Kidney capillary endothelial cell (primary cell): ENCODE results near the gene OSBPL8.
A peak's percentile ranks its signal among the peaks of the same experiment; 100 is the strongest.

ENCODE experiments used
- DNase-seq: peaks from one replicate; pipeline ENCODE4 v3.0.0-alpha.2; 2018; ENCODE audit warnings: low spot score

Gene OSBPL8, protein sequence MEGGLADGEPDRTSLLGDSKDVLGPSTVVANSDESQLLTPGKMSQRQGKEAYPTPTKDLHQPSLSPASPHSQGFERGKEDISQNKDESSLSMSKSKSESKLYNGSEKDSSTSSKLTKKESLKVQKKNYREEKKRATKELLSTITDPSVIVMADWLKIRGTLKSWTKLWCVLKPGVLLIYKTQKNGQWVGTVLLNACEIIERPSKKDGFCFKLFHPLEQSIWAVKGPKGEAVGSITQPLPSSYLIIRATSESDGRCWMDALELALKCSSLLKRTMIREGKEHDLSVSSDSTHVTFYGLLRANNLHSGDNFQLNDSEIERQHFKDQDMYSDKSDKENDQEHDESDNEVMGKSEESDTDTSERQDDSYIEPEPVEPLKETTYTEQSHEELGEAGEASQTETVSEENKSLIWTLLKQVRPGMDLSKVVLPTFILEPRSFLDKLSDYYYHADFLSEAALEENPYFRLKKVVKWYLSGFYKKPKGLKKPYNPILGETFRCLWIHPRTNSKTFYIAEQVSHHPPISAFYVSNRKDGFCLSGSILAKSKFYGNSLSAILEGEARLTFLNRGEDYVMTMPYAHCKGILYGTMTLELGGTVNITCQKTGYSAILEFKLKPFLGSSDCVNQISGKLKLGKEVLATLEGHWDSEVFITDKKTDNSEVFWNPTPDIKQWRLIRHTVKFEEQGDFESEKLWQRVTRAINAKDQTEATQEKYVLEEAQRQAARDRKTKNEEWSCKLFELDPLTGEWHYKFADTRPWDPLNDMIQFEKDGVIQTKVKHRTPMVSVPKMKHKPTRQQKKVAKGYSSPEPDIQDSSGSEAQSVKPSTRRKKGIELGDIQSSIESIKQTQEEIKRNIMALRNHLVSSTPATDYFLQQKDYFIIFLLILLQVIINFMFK

DNA sequence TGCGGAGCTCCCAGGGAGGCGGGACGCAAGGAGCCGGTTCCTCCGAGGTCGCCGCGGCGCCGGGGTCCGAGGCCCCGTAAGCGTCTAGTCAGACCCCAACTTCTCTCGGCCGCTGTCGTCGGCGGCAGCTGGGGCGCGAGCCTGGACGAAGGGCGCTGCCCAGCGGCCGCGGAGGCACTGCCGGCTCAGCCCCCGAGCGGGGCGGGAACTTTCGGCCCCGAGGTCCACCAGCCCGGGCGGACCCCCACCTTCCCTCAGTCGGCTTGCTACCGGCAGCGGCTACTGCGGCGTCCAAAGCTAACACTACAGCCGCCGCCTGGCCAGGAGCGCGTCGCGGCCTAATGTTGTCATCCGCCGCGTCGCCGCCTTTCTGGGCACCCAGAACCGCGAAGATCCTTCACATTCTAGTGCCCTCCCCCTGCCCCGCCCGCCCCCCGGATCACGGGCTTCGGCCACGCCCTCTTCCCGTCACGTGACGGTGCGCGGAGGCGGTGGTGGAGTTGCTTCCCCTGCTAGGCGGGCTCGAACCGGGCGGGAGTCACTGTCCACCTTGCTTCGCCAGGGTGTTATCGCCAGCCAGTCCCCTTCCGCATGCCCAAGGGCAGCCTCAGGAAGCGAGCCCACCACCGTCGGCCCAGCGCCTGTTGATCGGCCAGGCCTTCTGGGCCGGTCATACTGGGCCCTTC, at the start of gene OSBPL8:
TSS of gene OSBPL8 (minus strand) at position 372 of the 686 bp plus-strand sequence. CDS start 72,220 bp downstream, outside the sequence.
- peak; percentile 88 for DNase-seq

DNA sequence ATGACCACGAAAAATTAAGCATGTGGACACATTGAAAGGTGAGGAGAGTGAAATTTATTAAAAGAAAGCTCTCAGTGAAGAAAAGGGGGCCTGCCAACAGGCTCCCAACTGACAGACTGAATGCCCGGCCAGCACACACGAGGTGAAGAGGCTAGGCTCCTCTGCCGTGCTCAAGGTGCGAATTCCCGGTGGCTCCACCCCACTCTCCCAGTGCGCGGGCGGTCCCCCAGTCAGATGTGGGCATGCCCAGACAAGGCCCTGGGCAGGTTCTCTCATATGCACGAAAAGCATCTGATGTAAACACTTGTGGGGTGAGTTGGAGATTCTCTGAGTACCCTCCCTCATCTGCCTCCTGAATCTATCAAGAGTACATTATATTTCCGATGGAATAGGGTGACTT, 48.5 kb upstream of the OSBPL8 start:
- no peak for DNase-seq

DNA sequence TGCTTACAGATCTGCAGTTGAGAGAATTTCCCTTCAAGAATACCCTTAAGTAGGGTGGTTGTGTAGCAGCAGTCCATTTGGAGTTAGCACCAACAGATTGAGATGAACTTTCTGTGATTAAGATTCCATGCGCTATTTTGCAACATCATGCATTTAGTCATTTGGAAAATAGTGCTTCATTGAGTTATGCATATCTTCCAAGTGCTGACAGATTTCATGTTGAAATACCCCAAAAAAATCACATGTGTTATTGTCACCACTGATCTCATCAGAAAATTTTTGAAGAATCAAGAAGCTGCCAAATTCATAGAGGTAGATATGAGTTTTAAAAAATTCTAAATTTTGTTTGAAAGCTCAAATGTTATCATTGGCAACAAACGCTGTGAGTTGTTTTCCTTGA, 35.5 kb upstream of the OSBPL8 start:
- DNase-seq: no peak

DNA sequence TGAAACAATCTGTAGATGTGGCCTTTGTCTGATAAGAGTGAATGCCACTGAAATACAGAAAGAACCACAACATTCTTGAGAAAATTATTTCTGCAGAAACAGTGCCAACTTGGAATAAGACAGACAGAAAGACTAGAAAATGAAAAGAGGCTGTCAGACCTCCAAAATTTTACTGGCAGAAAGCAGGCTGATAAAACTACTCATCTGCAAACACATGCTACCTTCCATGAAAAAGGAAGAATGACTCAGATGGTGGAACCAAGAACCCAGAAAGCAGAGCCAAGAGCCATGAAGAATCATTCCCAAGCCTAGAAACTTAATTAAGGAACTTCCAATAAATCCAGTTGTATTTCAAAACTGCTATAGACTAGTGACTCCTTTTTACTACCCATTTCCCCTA, 31.9 kb upstream of the OSBPL8 start:
- no peak for DNase-seq

DNA sequence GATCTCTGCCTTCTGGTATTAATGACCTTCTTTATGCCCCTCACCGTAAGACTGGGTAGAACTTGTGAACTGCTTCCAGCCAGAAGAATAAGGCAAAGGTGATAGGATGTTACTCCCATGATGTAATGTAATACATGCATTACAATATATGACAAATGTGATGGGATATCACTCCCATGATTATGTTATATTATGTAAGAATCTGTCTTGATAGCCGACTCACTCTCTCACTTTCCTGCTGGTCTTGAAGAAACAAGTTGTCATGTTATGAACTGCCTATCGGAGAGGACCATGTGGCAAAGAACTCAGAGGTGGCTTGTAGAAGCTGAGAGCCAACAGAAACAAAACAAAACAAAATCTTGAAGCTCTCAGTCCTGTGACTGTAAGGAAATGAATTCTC, 30.6 kb upstream of the OSBPL8 start:
- DNase-seq: no peak

DNA sequence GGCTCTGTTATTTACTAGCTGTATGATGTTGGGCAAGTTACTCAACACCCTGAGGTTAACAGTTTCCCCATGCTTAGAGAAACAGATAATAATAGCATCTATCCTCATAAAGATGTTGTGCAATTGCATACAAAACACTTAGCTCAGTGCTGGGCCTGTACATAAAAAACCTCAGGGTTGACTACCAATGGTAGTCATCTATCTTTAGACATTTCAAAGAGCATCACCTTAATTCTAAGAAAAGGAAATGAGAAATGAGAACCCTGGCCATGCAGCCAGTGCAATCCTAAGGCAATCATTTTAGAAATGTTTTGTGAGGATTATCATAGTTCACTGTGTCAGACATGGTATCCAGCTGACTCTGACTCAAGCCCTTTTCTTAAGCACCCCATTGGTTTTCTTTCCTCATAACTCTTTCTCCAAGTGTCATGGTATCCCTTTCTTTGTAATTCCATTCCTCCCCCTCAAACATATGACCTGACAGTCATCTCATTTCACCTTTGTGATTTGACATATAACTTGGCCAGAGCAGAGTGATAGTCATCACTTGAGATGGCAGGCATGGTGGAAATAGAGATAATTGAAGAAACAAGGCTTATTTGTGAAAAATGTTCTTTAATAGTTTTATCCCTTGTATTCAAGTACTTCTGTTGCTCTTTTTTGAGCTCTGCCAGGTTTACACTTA, 29.5 kb upstream of the OSBPL8 start:
- DNase-seq: no peak

DNA sequence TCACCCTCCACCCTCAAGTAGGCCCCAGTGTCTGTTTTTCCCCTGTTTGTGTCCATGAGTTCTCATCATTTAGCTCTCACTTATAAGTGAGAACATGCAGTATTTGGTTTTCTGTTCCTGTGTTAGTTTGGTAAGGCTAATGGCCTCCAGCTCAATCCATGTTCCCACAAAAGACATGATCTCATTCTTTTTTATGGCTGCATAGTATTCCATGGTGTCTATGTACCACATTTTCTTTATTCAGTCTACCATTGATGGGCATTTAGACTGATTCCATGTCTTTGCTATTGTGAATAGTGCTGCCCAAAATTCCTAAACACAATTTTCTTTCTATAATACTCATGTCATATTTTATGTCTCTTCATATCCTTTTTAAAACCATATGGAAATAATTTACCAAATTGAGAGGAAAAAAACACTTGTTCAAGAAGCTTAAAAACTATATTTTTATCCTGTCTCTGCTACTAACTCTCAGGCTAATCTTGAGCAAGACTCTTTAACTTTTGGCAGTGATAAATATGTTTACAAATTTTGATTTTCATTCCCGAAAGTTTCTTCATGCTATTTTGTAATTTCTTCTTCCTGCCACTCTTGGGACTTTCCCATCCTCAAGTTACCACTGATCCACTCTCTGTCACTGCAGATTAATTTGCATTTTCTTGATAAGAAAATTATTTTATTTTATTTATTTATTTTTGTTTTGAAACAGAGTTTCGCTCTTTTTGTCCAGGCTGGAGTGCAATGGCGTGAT, 28.0 kb upstream of the OSBPL8 start:
- no peak for DNase-seq

DNA sequence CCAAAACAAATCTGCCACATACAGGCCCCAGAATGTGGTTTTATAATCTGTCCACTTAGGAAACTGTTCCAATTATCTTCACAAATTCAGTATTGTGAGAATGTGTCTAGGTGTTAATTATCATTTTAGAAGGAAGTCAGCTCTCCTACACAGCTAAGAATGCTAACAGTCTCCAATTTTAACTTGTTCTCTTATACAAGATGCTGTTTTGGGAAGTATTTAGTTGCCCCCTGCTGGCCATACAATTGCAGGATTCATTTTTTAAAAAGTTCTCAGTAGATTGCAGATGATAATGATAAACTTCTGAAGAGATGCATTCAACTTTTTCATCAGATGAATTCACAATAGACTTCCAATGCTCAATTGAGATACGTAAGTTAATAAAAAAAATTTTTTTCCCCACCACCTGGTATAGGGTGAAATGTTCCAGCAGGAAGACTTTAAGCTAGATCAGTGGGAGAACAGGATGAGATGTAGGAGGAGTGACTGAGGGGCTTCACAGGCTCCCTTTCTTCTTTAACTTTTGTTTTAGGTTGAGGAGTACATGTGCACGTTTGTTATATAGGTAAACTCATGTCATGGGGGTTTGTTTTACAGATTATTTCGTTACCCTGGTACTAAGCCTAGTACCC, 27.3 kb upstream of the OSBPL8 start:
- DNase-seq: peak; percentile 36

DNA sequence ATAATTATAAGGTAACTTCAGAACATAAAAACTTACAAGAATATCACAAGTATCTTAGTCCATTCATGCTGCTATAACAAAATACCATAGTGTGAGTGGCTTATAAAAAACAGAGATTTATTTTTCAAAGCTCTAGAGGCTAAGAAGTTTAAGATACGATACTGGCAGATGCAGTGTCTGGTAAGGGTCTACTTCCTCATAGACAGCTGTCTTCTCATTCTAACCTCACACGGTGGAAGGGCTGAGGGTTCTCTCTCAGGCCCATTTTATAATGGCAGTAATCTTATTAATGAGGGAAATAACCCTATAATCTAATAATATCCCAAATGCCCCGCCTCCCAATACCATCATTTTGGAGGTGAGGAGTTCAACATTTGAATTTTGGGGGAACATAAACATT, 23.7 kb upstream of the OSBPL8 start:
- DNase-seq: no peak

DNA sequence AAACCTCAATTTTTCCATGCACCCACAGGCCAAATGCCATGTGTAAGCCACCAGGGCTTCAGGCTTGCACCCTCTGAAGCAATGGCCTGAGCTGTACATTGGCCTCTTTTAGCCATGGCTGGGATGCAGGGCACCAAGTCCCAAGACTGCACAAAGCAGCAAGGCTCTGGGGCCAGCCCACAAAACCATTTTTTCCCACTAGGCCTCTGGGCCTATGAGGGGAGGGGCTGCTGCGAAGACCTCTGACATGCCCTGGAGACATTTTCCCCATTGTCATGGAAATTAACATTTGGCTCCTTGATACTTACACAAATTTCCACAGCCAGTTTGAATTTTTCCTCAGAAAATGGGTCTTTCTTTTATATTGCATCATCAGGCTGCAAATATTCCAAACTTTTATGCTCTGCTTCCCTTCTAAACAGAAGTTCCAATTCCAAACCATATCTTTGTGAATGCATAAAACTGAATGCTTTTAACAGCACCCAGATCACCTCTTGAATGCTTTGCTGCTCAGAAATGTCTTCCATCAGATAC, 14.3 kb upstream of the OSBPL8 start:
- DNase-seq: no peak

DNA sequence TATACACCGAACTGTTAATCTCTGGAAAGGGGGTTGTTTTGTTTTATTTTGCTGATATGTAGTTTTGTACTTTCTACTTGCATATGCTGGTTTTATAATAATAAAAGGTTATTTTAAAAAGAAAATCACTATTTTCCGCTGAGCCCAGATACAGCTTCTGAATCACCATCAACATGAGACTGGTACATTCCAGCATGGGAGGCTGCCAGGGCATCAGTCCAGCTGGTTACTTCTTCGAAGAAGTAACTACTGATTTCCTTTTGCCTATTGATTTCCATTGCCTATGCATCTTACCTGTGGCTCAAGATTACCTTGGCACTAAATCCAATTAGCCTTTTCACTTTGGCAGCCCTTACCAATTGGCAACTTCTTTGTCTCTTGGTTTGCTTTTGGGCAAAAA, 11.7 kb upstream of the OSBPL8 start:
- no peak for DNase-seq

DNA sequence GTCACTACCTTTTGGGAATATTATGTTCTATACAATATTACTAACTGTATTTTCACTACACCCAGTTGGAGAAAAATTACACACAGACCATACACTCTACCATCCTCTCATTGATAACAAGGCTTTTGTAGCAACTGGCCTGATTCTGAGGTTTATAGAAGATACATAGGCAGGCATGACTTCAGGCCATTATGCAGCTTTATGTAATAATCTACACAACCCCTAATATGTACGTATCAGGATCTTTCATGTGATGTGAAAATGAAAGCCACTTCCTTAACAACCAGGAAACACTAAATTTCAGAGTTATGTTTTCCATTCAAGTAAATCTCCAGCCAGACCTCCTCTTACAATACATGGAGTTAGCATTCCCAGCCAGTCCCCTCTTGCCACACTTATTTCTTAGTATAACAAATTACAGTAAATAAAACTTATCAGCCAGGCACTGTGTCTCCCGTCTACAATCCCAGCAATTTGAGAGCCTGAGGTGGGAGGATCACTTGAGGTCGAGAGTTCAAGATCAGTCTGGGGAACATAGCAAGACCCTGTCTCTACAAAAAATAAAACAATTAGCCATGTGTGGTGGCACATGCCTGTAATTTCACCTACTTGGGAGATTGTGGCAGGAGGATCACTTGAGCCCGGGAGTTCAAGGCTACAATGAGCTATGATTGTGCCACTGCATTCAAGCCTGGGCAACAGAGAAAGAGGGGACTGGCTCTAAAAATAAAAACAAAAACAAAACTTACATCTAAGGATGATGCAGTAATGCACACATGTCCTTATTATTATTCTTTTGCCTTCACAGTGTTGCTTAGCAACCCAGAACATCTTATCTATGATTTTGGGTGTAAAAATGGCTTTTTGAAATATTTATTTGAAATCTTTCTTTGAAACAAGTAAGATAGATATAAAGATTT, 10.4 kb upstream of the OSBPL8 start:
- DNase-seq: no peak

DNA sequence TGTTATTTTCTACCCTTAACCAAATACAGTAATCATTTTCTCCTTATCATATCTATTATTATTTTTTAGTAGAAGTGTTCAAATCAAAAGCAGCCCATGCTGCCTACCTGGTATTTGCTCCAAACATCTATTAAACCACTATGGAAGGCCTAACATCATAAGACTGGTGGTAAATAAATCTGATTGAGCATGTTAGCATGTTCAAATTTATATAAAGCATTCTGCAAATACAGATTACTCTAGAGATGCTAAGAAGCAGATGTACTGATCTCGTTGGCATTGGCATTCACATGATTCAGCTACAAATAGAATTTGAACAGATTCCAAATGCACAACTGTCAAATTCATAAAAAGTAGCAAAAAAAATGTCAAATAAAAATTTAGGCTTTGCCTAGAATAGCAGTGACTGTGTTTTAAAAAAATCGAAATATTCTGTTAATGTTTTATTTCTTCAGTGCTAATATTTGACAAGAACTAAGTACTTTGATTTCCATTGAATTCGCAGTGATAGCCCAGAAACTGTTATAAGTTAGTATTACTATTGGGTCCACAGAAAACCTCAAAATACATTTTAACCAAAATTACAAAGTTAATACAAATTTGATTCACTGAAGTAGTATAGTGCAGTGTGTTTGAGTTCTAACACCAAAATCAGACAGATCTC, 9.4 kb upstream of the OSBPL8 start:
- DNase-seq: no peak

DNA sequence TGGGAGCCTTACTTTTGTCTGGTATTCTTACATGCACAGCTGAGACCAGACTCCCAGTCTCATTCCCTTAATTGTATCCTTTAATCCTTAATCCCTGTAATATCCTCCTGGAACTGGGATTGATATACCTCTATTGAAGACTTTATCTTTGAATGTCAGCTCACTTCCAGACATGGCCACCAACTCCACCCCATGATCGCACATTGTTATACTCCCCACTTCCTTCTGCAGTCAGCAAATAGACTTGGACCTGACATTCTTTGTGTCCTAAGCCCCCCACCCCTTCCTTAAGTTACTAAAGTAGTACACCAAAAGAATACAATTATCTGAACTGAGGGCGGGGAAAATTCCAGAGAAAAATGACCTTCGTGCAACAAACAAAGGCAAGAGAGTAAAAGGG, 8.6 kb upstream of the OSBPL8 start:
- DNase-seq: no peak

DNA sequence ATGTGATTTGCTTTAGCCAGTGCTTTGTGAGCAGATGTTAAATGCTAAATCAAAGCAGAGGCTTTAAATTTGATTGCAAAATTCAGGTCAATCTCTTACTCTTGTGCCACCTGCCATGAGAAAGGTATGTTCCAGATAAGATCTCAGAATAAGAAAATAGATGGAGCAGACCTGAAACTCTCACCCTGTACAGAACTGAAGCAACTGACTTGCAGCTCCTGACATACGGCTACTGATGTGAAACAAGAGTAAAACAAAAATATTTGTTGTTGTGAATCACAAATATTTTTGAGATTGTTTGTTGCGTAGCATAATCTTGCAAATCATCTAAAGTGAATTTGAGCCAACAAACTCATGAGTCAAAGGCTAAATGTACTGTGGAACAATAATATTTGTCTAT, 3.5 kb upstream of the OSBPL8 start:
- DNase-seq: no peak

DNA sequence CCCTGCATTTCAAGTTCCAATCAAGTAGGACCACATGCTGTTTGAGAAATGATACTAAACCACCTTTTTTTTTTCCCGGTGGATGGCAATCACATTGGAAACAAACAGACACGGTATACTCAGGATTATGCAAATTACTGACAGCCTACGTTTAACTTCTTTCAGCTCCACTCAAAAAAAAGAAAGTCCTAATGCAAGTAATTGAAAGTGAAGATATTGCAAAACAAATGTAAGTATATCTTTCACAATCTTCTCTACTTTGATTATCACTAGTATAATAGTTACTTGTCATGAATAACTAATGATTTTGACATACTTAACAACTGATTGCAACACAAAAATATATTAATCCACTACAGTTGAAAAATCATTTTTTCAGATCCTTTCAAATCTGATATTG, 2.6 kb upstream of the OSBPL8 start:
- DNase-seq: no peak

DNA sequence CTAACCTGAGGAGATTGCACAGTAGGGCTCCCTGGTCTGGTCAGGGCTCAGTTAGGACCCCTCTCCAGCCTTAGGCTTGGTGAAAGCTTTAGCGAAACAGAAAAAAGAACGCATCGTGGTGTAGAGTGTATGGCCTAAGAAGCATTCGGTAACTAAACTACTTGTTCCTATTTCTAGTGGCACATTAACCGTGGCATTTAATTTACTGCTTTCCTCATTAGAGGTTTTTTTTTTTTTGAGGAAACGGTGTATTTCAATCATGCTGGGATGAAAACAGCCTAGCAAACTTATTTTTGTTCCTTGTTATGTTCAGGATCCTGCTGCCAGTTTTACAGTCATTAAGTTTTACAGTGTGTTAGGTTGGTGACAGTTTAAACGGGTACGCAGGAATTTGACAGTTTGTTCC, 518 bp upstream of the OSBPL8 start:
- DNase-seq: no peak

DNA sequence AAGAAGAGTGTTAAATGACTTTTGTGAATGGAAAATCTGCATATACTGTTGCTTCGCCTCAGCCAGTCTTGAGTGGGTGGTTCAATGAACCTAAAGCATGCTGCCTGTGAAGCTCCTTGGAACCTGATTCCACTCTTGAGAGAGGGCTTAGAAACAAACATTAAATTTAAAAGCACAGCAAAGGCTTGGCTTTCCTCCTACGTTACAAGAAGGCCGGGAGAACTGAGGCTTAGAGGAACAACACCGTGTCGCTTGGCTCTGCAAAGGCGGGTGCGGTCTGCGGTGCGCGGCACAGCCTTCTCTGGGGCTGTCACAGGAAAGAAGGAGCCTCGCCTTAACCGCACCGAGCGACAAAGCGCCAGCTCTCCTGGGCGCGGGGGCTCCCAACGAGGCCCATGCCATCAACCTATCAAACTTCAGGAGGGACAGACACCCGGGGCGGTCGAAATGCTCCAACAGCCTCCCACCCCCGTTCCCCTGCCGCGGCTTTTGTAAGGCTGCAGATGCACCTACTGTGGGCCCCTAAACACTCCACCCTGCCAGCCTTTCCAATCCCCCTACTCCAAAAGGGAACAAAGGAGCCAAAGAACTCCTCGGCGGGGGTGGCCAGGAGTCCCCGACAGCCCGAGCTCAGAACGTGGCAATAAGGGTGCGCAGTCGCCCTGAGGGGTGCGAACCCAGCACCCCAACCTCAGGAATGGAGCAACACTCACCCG, 729 bp downstream of the OSBPL8 start:
- peak; percentile 26 for DNase-seq
